Measurements from ENCODE around the gene CTNNA1.
A peak's percentile ranks its signal among the peaks of the same experiment; 100 is the strongest.
"Not testable (repeated sequence)": the region's sequence is repeated elsewhere in the genome, so short reads cannot be mapped to it uniquely, and the experiment has no call there.

The CTNNA1 gene

DNA sequence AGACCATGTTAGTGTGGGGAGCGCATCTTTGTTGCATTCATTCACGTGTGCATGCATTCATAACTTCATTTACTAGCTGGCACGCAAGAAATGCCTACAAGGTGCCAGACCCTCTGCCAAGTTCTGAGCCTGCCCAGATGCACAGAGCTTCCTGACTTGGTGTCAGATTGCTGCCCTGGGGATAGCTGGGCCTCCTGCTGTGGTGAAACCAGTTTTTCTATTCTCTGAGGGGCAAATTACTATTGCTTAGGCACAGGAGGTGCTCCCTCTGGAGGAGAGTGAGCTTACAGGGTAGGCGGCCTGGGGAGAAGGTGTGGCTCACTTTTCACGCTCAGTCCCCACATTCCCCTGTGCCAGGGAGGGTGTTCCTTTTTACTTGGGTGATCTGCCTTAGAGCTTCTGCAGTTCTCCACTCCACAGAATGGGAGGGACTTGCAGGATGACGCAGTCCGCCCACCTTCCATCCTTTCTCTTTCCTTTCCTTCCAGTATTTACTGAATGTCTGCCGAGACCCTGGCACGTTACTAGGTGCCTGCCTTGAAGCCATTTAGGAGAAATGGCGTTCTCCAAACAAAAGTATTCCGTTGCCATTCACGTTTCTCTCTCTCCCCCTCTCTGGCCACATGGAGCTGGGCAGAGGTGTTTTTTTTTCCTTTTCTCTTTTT lies 27.9 kb upstream of the CTNNA1 start:
- peak; percentile 66 for DNase-seq (ENCODE audit: low read depth, low spot score)

DNA sequence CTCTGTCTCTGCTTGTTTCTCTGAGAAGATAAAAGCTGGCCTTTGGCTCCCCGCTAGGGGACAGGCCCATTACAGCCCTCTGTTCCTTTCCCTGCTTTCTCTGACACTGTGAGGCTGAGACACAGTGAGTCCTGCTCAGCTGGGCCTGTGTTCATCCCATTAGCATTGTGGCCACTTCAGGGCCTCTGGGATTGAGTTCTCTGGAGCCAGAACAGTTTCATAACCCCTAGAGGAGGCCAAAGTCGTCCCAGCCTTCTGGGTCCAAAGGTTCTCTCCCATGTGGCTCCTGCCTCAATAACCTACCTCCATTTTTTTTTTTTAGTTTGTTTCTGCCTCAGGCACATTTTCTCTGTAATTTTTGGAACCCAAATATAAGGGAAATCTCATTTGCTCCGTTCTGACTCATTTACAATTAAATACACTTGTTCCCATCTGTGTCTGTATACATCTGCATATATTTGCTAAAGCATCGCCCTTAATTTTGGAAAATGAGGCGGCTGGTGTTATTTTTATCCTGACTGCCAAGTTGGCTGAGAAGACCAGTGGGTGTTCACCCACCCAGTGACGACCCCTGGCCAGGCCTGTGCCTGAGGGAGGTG lies 27.3 kb upstream of the CTNNA1 start:
- no peak for DNase-seq (ENCODE audit: low read depth, low spot score)

DNA sequence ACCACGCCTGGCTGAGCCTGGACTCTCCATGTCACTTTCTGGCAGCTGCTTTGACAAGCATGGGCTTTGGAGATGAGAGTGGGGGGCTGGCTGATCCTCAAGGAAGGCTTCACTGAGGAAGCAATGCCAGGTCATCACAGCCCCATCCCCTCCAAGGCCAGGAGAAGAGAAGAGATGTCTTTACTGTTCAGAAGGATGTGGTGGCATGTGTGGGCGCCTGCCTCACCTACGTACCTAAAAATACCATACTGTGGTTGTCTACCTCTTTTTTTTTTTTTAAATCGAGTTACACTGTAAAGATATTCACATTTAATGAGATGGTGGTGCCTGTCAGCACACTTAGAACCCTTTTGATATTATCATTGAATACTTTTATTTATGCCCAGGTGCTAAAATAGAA lies 26.4 kb upstream of the CTNNA1 start:
- DNase-seq (ENCODE audit: low read depth, low spot score): no peak

DNA sequence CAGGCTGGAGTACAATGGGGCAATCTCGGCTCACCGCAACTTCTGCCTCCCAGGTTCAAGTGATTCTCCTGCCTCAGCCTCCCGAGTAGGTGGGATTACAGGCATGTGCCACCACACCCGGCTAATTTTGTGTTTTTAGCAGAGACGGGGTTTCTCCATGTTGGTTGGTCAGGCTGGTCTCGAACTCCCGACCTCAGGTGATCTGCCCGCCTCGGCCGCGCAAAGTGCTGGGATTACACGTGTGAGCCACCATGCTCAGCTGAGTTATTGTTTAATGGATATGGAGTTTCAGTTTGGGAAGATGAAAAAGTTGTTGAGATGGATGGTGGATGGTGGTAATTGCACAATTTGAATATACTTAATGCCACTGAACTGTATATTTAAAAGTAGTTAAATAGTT lies 22.7 kb upstream of the CTNNA1 start:
- not testable (repeated sequence) for DNase-seq (ENCODE audit: low read depth, low spot score)

DNA sequence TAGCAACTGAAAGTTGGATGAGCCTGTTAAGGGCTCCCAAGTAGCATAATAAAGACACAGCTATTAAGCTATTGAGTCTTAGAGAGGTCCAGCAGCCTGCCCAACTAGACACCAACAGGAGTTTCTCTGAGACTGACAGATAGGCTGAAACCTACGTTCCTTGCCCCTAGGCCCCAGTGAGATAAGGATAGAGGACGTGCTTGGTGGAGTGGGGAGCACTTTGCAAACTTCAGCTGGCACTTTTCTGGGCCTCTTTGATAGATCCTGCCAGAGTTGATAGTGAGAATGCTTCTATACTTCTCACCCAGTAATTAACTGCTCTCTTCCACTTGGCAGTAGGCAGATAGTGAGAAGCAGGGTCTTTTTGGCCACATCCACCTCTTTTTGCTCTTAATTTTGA lies 20.8 kb upstream of the CTNNA1 start:
- no peak for DNase-seq (ENCODE audit: low read depth, low spot score)

DNA sequence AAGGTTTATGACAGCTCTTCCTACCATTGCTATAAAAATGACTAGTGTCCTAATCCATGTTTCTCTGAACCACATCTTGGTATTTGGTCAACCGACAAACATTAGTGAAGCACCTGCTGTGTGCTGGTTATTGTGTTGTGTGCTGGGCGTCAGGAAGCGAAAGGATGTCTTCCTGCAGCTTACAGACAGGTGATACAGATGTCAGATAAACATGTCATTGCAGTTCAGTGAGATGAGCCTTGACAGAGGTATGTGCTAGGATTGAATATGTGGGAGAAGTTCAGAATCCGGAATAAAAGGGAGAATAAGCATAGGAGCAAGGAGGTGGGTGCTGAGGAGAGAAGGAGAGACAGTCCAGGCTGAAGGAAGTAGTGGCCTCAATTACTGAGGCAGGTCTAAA lies 20.3 kb upstream of the CTNNA1 start:
- no peak for DNase-seq (ENCODE audit: low read depth, low spot score)

DNA sequence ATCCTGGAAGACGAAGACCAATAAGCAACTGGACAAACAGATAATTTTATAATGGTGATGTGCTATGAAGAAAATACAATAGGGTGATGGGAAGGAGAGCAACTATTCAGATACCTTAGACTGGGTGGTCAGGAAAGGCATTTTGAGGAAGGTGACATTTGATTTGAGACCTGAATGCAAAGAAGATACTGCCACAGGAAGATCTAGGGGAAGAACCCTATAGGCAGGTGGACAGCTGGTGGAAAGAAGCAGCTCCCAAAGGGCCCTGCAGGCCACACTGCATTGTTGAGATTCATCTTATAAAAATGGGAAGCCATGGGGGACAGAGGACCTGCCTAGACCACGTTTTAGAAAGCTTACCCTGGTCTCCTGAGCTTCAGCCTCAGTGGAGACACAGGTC lies 19.7 kb upstream of the CTNNA1 start:
- no peak for DNase-seq (ENCODE audit: low read depth, low spot score)

DNA sequence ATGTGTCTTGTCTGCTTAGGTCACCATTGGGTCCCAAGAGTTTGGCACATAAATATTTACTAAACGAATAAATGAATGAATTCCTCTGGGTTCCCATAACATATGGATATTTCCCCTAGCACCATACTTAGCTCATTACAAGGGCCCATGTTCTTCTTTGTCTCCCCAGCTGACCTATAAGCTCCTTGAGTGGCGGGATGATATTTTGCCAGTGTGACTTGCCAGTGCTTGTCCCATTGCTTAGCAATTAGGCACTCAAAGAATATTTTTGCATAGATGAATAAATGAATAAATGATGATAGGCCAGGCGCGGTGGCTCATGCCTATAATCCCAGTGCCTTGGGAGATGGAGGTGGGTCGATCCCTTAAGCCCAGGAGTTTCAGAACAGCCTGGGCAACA lies 16.9 kb upstream of the CTNNA1 start:
- DNase-seq (ENCODE audit: low read depth, low spot score): no peak

DNA sequence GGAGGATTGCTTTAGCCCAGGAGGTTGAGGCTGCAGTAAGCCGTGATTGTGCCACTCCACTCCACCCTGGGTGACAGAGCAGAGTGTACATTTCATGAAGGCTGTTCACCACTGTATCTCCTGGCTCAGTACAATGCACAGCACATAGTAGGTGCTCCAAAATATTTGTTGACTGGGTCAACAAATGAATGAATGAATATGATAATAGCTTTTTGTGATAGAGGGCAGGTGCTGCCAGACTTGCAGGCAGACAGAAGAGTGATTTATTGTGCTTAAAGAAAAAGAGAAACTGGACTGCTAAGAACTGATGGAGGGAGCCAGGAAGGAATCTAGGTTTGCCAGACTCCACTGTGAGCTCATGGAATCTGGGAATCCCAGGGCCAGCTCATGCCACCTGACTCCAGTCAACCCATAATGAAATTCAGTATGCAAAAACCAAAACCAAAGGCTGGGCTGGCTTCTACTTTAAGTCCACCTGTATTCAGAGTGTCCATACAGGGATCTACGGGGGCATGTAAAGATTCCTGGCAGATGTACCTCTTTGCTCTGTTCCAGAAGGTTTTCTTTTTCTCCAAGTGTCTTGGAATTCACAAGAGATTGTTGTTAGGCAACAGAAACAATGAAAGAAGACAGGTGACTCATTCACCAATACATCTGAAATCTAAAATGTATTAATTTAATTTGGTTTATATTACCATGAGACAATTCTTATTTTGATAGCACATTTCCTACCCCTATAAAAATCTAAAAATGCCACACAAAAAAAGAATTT lies 15.5 kb upstream of the CTNNA1 start:
- peak; percentile 63 for DNase-seq (ENCODE audit: low read depth, low spot score)

DNA sequence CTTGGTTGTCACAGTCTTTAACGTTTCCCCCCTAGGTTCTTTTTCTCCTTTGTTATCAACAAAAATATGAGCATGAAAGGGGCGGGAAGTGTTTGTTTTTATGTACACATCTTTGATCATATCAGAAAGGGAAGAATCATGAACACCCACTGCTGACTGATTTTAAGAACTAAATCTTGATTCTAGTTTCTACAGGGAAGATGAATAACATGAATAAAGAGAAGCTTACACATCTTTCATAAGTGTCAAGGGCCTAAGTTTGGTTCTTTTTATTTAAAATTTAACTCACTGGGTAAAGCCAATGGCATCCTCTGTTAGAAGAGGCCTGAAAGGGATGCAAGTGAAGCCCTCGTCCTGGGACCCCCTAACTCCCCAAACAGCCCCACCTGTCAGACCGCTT lies 14.8 kb upstream of the CTNNA1 start:
- DNase-seq (ENCODE audit: low read depth, low spot score): no peak

DNA sequence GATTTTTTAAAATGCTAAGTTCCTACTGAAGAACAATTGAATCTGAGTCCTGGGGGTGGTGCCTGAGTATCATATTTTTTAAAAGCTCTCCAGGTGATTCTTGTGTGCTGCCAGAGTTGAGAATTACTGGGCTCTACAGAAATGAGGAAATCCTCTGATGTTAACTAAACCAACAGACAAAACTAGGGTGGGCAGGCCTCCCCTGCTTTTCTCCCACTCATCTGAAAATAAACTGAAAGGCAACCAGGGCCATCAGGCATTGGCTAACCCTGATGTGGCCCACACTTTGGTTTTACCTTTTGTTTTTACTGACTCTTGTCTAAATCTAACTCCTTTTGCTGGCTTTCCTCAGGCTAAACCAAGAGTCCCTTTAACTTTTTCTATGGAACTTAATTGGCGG lies 13.3 kb upstream of the CTNNA1 start:
- DNase-seq (ENCODE audit: low read depth, low spot score): no peak

DNA sequence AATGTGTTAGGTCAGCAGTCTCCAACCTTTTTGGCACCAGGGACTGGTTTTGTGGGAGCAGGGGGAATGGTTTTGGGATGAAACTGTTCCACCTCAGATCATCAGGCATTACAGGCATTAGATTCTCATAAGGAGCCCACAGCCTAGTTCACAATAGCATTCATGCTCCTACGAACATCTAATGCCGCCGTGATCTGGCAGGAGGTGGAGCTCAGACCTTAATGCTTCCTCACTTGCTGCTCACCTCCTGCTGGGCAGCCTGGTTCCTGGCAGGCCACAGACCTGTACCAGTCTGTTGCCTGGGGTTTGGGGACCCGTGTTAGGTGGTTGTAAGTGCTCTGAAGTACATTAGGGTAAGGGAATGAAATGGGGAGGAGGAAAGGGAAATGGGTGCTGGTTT lies 9.7 kb upstream of the CTNNA1 start:
- DNase-seq (ENCODE audit: low read depth, low spot score): peak; percentile 34

DNA sequence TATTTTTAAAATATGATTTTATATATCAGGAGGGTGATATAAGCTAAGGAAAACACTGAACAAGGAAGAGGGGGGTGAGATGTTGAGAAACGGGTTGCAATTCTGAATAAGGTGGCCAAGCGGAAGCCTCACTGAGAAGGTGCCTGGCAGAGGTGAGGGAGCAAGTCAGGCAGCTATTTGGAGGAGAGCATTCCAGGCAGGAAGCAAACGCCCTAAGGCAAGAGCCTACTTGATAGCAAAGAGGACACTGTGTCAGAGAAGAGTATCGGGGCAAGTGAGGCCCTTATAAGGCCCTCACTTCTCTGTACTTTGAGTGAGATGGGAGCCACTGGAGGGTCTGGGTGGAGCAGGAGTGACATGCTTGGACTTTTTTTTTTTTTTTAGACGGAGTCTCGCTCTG lies 8.0 kb upstream of the CTNNA1 start:
- no peak for DNase-seq (ENCODE audit: low read depth, low spot score)

DNA sequence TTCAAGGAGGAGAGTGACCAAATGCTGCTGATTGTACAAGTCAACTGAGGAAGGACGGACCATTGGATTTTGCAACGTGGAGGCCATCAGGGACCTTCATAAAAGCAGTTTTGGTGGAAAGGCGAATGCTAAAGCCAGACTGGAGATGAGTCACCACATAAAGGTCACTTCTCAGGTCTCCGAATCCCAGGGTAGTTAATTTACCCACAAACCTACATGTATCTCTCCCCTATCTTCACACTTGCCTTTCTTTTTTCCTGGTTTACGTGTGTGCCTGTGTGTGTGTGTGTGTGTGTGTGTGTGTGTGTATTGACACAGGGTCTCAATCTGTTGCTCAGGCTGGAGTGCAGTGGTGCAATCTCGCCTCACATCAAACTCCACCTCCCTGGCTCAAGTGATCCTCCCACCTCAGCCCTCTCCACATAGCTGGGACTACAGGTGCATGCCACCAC lies 4.6 kb upstream of the CTNNA1 start:
- no peak for DNase-seq (ENCODE audit: low read depth, low spot score)

DNA sequence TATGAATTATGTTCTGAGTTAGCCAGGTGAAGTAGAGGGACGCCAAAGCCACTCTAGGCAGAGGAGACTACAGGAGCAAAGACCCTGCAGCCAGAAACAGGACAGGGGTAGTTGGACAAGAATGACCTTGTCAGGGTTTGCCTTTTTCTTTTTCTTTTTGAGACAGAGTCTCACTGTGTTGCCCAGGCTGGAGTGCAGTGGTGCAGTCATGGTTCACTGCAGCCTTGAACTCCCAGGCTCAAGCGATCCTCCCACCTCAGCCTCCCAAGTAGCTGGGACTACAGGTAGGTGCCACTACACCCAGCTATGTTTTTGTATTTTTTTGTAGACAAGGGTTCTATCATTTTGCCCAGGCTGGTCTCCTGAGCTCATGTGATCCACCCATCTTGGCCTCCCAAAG lies 1.9 kb upstream of the CTNNA1 start:
- not testable (repeated sequence) for DNase-seq (ENCODE audit: low read depth, low spot score)

DNA sequence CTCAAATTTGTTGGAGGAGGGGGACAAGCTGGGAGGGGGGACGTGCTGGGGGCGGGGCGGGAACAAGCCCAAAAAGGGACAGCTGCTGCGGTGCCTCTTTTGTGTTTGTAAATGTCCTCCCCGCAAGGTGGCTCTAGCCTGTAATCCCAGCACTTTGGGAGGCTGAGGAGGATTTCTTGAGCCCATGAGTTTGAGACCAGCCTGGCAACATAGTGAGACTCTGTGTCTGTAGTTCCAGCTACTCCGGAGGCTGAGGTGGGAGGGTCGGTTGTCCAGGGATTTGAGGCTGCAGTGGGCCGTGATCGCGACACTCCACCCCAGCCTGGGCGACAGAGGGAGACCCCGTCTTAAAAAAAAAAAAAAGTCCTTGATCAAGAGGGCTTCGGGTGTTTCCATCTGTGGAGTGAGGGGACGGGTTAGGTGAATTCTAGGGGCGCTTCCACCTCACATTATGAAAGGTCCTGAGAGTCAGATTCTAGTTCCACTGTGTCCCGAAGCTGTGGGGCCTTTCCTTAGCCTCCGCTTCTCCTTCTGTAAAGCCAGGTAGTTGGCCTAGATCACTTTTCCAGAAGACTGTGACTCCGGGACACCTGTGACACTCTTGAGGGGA lies 779 bp upstream of the CTNNA1 start:
- DNase-seq (ENCODE audit: low read depth, low spot score): peak; percentile 19

DNA sequence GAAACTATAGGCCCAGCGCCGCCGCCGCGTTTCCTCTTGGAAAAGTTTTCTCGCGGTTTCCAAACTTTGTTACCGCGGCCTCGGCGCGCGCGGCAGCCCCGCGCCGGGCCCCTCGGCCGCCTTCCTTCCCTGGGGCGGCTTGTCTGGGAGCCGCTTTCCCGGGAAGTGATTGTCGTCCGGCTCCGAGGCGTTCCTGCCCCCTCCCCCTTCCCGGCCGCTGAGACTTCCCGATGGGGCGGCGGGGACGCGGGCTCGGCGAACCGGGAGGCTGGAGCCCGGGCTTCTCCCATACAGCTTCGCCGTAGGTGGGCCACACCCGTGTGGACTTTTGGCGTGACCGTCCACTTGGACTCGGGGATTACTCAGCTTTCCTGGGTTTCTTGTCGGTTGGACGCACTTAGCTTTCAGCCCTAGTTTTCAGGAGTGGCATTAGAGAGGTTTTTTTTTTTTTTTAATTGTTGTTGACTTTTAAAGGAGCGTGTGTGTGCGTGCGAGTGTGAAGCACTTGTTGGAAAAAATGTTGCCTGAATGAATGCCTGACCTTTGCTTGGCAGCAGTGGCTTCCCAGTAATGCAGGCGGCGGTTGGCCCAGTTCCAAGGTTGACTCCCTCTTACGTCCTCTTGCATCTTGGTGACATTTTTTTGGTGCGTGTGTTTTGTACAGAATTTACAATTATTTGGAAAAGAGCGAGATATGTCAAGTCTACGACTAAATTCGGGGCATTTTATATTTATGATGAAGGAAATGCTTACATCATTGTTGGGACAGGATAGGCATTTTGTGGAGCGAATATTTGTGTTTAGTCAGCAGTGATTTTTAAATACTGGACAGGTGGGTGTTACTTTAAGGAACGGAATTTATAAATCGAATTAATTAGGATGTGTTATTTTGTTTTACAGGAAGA lies 821 bp downstream of the CTNNA1 start:
- peak; percentile 93 for DNase-seq (ENCODE audit: low read depth, low spot score)

DNA sequence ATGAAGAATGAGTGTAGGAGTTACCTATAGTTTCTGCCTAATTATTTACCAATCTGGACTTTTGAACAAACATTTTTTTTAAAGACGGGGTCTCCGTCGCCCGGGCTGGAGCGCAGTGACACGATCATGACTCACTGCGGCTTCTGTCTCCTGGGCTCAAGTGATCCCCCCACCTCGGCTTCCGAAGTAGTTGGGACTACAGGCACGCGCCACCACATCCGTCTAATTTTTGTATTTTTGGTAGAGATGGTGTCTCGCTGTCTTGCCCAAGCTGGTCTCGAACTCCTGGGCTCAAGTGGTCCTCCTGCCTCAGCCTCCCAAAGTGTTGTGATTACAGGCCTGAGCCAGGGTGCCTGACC lies 1.5 kb downstream of the CTNNA1 start:
- peak; percentile 64 for DNase-seq (ENCODE audit: low read depth, low spot score)

DNA sequence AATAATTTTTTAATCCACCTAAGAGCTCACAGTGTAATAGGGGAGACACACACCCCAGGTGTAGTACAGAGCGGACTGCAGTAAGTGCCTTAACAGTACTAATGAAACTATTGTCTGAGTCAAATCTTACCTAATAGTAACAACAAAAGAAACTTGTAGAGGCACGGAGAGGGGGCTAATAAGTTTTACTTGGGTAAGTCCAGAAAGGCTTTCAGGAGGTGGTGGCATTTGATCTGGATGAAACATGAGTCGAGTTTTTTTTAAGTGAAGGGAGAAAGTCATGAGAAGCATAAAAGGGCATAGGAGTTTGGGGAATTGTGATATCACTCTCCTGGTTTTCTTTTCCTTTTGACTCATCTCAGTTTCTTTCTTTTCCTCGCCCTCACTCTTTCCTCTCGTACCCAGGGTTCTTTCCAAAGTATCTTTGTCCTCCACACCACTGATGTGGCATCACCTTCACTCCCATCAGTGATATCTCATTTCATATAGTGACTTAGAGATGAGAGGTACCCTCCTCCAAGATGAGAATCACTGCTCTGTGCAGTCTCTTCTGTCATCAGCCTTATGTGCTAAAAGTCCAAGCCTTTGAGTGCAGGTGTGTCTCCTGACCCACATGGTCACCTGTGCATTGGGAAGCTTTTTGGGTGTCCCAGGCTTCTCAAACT lies 2.0 kb downstream of the CTNNA1 start:
- DNase-seq (ENCODE audit: low read depth, low spot score): no peak

DNA sequence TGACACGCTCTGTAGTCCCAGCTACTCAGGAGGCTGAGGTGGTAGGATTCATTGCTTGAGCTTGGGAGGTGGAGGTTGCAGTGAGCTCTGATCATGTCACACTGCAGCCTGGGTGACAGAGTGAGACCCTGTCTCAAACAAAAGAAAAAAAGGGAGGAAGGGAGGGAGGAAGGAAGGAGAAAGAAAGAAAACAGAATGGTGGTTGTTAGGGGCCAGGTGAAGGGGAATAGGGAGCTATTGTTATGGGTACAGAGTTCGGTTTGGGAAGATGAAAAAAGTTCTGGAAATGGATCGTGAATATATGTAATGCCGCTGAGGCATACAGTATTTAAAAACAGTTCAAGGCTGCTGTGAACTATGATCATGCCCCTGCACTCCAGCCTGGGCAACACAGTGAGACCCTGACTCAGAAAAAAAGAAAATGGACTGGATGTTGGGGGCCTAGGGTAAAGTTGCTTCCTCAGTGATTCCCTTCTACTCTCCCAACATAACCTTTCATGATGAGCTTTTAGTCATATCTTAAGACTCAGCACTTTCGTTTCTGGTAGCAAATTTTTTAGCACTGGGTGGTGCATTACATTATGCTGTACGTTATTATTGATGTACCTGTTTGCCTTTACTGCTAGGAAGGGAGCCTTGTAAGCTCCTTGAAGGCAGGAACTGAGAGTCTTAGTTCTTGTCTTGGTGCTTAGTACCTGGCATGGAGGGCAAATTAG lies 4.0 kb downstream of the CTNNA1 start:
- no peak for DNase-seq (ENCODE audit: low read depth, low spot score)

Data from astrocyte of the hippocampus (primary cell).